HG03558 (cell line): Measurements from ENCODE around the gene ADARB1.
"Not testable (repeated sequence)": the region's sequence is repeated elsewhere in the genome, so short reads cannot be mapped to it uniquely, and the experiment has no call there.

Experiments
- ATAC-seq: cut with Tn5 transposase; IDR thresholded peaks from one replicate; pipeline ENCODE4 v1.9.1; 2021; ENCODE audit warnings: moderate number of reproducible peaks; ENCODE audit not compliant: unreplicated experiment; ENCODE audit errors: extremely low read depth

The ADARB1 gene

GRCh38 chr21:45129189-45129923, 55.0 kb downstream of the ADARB1 start:
- ATAC-seq: no peak

- ATAC-seq: no peak
These were observed 56.0 kb downstream of the ADARB1 start for GRCh38 chr21:45130324-45130774.

GRCh38 chr21:45131537-45131999, 57.2 kb downstream of the ADARB1 start:
- ATAC-seq: no peak

GRCh38 chr21:45132841-45133573, 58.6 kb downstream of the ADARB1 start:
- ATAC-seq: no peak

- ATAC-seq: not testable (repeated sequence)
These were observed 59.3 kb downstream of the ADARB1 start for GRCh38 chr21:45133574-45134278.

GRCh38 chr21:45134279-45135076, 60.1 kb downstream of the ADARB1 start:
- ATAC-seq: no peak

- ATAC-seq: no peak
These were observed 60.7 kb downstream of the ADARB1 start for GRCh38 chr21:45135122-45135521.

- no peak for ATAC-seq
These were observed 61.5 kb downstream of the ADARB1 start for GRCh38 chr21:45135868-45136267.

GRCh38 chr21:45136500-45136899, 62.1 kb downstream of the ADARB1 start:
- no peak for ATAC-seq

GRCh38 chr21:45136927-45137611, 62.7 kb downstream of the ADARB1 start:
- no peak for ATAC-seq

GRCh38 chr21:45137612-45137937, 63.2 kb downstream of the ADARB1 start:
- no peak for ATAC-seq

GRCh38 chr21:45138199-45139002, 64.0 kb downstream of the ADARB1 start:
- ATAC-seq: no peak

- ATAC-seq: not testable (repeated sequence)
These were observed 64.6 kb downstream of the ADARB1 start for GRCh38 chr21:45139003-45139360.

GRCh38 chr21:45139473-45139872, 65.1 kb downstream of the ADARB1 start:
- ATAC-seq: no peak

GRCh38 chr21:45140346-45140940, 66.1 kb downstream of the ADARB1 start:
- no peak for ATAC-seq

GRCh38 chr21:45140944-45141343, 66.6 kb downstream of the ADARB1 start:
- not testable (repeated sequence) for ATAC-seq

- no peak for ATAC-seq
These were observed 67.1 kb downstream of the ADARB1 start for GRCh38 chr21:45141507-45141906.

- no peak for ATAC-seq
These were observed 68.3 kb downstream of the ADARB1 start for GRCh38 chr21:45142469-45143308.
